K562 (cell line): Measurements from ENCODE around the gene ZDHHC14. TPM values are rescaled to one million over a fixed set of nuclear protein-coding genes. Genes with fewer than 3 reads are reported as not detected.

Experiments used
- ATAC-seq: fragments of 200-7000 bp; cut with Tn5 transposase; 3 replicates; pipeline ENCODE4 v1.9.1; 2020; ENCODE audit warnings: moderate library complexity
- BruUV-seq: library from RNA; stranded (reverse); fragments of 400-500 nt; replicated peaks from 2 replicates; lab custom pipeline; 2021; lab: Mats Ljungman, UMichigan
- CTCF ChIA-PET: fragments of 300-600 bp; formaldehyde crosslinking; extraction: SDS; loops from one replicate; lab custom pipeline; 2021; ENCODE audit warnings: low intra/inter-chr PET ratio; lab: Yijun Ruan, JAX
- POLR2A ChIA-PET: fragments of 300-600, 350-650 bp; sonication (Branson Sonifier 250); formaldehyde crosslinking; extraction: SDS; loops from one replicate; lab custom pipeline; 2021; ENCODE audit warnings: antibody characterized with exemption, inconsistent platforms; lab: Yijun Ruan, JAX
- DNase-seq, 4 experiments: peaks; one replicate each; pipeline versions ENCODE4 v3.0.0 to v3.0.0-alpha.2; 2011 to 2018; ENCODE audit warnings: low spot score in 3 of 4, mixed read lengths in 3 of 4; ENCODE audit errors: extremely low read depth in 1 of 4
- FAIRE-seq: peaks from 2 replicates; lab custom pipeline; 2011; peaks lifted over from hg19 to GRCh38; lab: Jason Lieb, UNC
- H2AFZ ChIP-seq: 2 replicates; pipeline ENCODE4 v1.6.0; 2011; ENCODE audit warnings: low read depth, low read length, control low read depth, inconsistent platforms
- H3K27ac ChIP-seq: fragments of 200-600 bp; 3 replicates; pipeline ENCODE4 v1.8.0; 2011; ENCODE audit warnings: low read depth, mild to moderate bottlenecking, control low read depth, inconsistent platforms, low read length, moderate library complexity, mixed read lengths; ENCODE audit errors: extremely low read depth
- H3K27me3 ChIP-seq, 2 experiments: fragments of 300-600 bp in 1 of 2; 2 replicates in 1 of 2; 3 replicates in 1 of 2; pipeline versions ENCODE4 v1.6.0 to v1.8.0; 2011; ENCODE audit warnings: inconsistent platforms in 2 of 2, low read length in 2 of 2, mild to moderate bottlenecking in 1 of 2, mixed read lengths in 1 of 2, moderate library complexity in 1 of 2; ENCODE audit not compliant: control insufficient read depth in 2 of 2, insufficient read depth in 2 of 2
- H3K36me3 ChIP-seq: fragments of 300-600 bp; 3 replicates; pipeline ENCODE4 v1.8.0; 2011; ENCODE audit warnings: mild to moderate bottlenecking, low read length, inconsistent platforms; ENCODE audit not compliant: control insufficient read depth, insufficient read depth
- H3K4me1 ChIP-seq, 2 experiments: fragments of 200-600 bp in 1 of 2; replicated peaks in 1 of 2; 2 replicates in 1 of 2; 3 replicates in 1 of 2; pipeline versions ENCODE4 v1.5.1 to v1.8.0; 2011; ENCODE audit warnings: inconsistent platforms in 2 of 2, low read length in 2 of 2, mild to moderate bottlenecking in 1 of 2, mixed read lengths in 1 of 2, moderate library complexity in 1 of 2; ENCODE audit not compliant: control insufficient read depth in 2 of 2, insufficient read depth in 2 of 2
- H3K4me2 ChIP-seq: 2 replicates; pipeline ENCODE4 v1.6.1; 2011; ENCODE audit warnings: low read length, control low read depth, inconsistent platforms, mixed read lengths; ENCODE audit not compliant: insufficient read depth
- H3K4me3 ChIP-seq: fragments of 200-600 bp; sonication (generic), shearing (Covaris generic); 2 replicates; pipeline ENCODE4 v1.5.1; 2016; ENCODE audit warnings: control low read depth, inconsistent platforms
- H3K79me2 ChIP-seq: fragments of 200-600 bp; 3 replicates; pipeline ENCODE4 v1.8.0; 2011; ENCODE audit warnings: low read length, inconsistent platforms; ENCODE audit not compliant: control insufficient read depth, insufficient read depth
- H3K9ac ChIP-seq, 2 experiments: 2 replicates each; pipeline versions ENCODE4 v1.6.0 to v1.6.1; 2011; ENCODE audit warnings: low read depth in 2 of 2, low read length in 2 of 2, control low read depth in 1 of 2, inconsistent platforms in 1 of 2, mild to moderate bottlenecking in 1 of 2, mixed read lengths in 1 of 2; ENCODE audit not compliant: insufficient read depth in 1 of 2
- H3K9me1 ChIP-seq: one replicate; pipeline ENCODE4 v1.6.0; 2011; ENCODE audit warnings: inconsistent platforms, mild to moderate bottlenecking, low read length, moderate library complexity; ENCODE audit not compliant: control insufficient read depth, insufficient read depth
- H3K9me3 ChIP-seq: replicated peaks from 2 replicates; pipeline ENCODE4 v1.5.1; 2011; ENCODE audit warnings: low read depth, low read length, inconsistent platforms; ENCODE audit not compliant: control insufficient read depth, insufficient read depth
- H4K20me1 ChIP-seq: replicated peaks from 2 replicates; pipeline ENCODE4 v1.6.1; 2011; ENCODE audit warnings: low read length, inconsistent platforms, mixed read lengths; ENCODE audit not compliant: control insufficient read depth, insufficient read depth
- ARNT ChIP-seq, 2 experiments: fragments of 450-650 bp; IDR thresholded peaks; 2 replicates each; pipeline ENCODE4 v1.6.1; 2016; ENCODE audit warnings: mild to moderate bottlenecking in 1 of 2
- L3MBTL2 ChIP-seq: fragments of 450-650 bp; IDR thresholded peaks from 2 replicates; pipeline ENCODE4 v1.6.1; 2016; ENCODE audit warnings: mild to moderate bottlenecking, moderate library complexity
- WGBS: fragments of 100-300 bp; shearing (Covaris generic); methylation state at CpG from one replicate; pipeline ENCODE4 v1.1.6; 2016; ENCODE audit warnings: low coverage, mixed read lengths; ENCODE audit not compliant: insufficient coverage; ENCODE audit errors: missing lambda C conversion rate; 5-methylcytosine and 5-hydroxymethylcytosine counted together
- in situ Hi-C: fragments of 300-500 bp; cut with MboI; formaldehyde crosslinking; loops from 4 replicates; pipeline ENCODE4 v1.15.0; 2018; ENCODE audit warnings: inconsistent platforms, mixed read lengths
- intact Hi-C: fragments of 100-400 bp; cut with micrococcal nuclease; formaldehyde crosslinking; loops from 2 replicates; pipeline ENCODE4 v1.14.2; 2022
- polyA plus RNA-seq, 8 experiments: library from polyadenylated mRNA; depleted of rRNA in 4 of 8; stranded (reverse) in 5 of 8; unstranded in 3 of 8; fragments of >200 nt; fragmentation: Nextera tagmentation in 2 of 8; fragmentation: Illumina TruSeq in 1 of 8; extraction: Ambion mirVana in 2 of 8; extraction: Trizol in 1 of 8; gene quantifications; 2 replicates each; pipeline versions ENCODE4 v1.2.1 to v1.2.3, GENCODE V29; 2011 to 2014; ENCODE audit warnings: inconsistent platforms in 1 of 8, missing spikeins in 1 of 8
- total RNA-seq, 7 experiments: library from RNA; depleted of rRNA in 6 of 7; stranded (reverse); fragments of >200 nt in 6 of 7; fragmentation: Illumina TruSeq in 2 of 7; extraction: Trizol in 2 of 7; gene quantifications; 2 replicates each; pipeline versions ENCODE4 v1.2.1 to v1.2.3, GENCODE V29; 2011 to 2021; ENCODE audit warnings: low replicate concordance in 1 of 7
- TF ChIP-seq, protein P1 (sequence below), 2 experiments: fragments of 250-450 bp in 1 of 2; fragments of 450-650 bp in 1 of 2; sonication (Bioruptor Pico) in 1 of 2; IDR thresholded peaks; 2 replicates each; pipeline versions ENCODE4 v1.6.1 to v1.8.0; 2016 to 2021; ENCODE audit warnings: mild to moderate bottlenecking in 2 of 2, moderate library complexity in 2 of 2, missing compliant biosample characterization in 1 of 2, missing genetic modification characterization in 1 of 2

The ZDHHC14 gene
- total and polyA plus RNA-seq, 9 of the 15 experiments (the other 6 are each of a cell fraction or from before 2014, with no cell fraction given) = 0.92 to 23.1 (median 13.8) TPM

DNA sequence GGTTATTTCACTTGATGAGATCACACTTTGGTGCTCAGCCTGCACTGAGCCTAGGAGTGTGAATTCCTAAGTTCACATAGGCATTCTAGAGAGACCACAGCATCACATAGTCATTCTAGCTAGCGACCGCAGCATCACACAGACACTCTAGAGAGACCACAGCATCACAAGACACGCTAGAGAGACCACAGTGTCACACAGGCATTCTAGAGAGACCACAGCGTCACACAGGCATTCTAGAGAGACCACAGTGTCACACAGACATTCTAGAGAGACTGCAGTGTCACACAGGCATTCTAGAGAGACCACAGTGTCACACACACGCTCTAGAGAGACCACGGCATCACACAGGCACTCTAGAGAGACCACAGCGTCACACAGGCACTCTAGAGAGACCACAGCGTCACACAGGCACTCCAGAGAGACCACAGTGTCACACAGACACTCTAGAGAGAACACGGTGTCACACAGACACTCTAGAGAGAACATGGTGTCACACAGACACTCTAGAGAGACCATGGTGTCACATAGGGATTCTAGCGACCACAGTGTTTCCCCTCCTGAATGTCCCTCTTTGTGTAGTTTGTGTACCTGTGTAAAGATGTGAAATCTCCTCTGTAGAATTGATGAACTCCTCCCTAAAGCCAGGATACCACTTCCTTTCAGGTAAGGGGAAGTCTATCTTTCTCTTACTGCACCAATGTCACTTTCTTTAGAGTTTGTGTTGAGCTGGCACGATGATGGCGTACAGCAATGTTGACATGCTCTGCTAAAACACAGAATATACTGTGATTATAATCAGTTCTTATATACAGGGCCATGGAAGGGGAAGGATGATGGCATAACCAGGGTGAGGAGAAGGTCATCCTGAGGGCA lies 169.4 kb downstream of the ZDHHC14 start:
- intact Hi-C loops = no loop called here
- H3K36me3 ChIP-seq = no peaks in the 10 kb centered on the region
- H3K4me2 ChIP-seq = no peak overlapping the region
- BruUV-seq = no TSS peak
- no peaks in the 10 kb centered on the region for H3K4me1 ChIP-seq
- no peak overlapping the region for H3K4me3 ChIP-seq
- H3K27me3 ChIP-seq = no peaks in the 10 kb centered on the region
- no peaks in the 10 kb centered on the region for H3K9me1 ChIP-seq
- DNase-seq = no peak
- no peak for TF ChIP-seq L3MBTL2
- TF ChIP-seq, protein P1, sequence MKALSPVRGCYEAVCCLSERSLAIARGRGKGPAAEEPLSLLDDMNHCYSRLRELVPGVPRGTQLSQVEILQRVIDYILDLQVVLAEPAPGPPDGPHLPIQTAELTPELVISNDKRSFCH (CRISPR knock-in tag; IDR thresholded peaks at IDR 0.05) = peak; percentile 47; the same call in 1 of the 2 replicates
- TF ChIP-seq, protein P1 (tag; IDR thresholded peaks at IDR 0.05) = no peak
- peak in 1 of 2 experiments; percentile 38; a peak in 1 of 4 replicates for TF ChIP-seq ARNT (IDR thresholded peaks at IDR 0.05)
- CTCF ChIA-PET = no interaction called here
- 69% methylated on average over 12 of the region's 12 CpGs for WGBS
- POLR2A ChIA-PET = interaction anchor here (0.5 to 0.7 kb wide), 2 partner anchors 11 to 104 kb away, joined by 3 to 4 read pairs; no protein-coding TSS in a partner anchor
- peak; percentile 58 for FAIRE-seq
- H3K27ac ChIP-seq = no peak overlapping the region
- H3K79me2 ChIP-seq = no peaks in the 10 kb centered on the region
- no peak for ATAC-seq
- no peak overlapping the region for H2AFZ ChIP-seq
- no peaks in the 10 kb centered on the region for H4K20me1 ChIP-seq
- no peaks in the 10 kb centered on the region for H3K9me3 ChIP-seq
- H3K9ac ChIP-seq = no peak overlapping the region
- in situ Hi-C loops = no loop called here
